K562 (cell line): ENCODE measurements around the gene ITGB5. TPM values are rescaled to one million over a fixed set of nuclear protein-coding genes. Genes with fewer than 3 reads are reported as not detected.

Experiments used
- ATAC-seq: fragments of 200-7000 bp; cut with Tn5 transposase; 3 replicates; pipeline ENCODE4 v1.9.1; 2020; ENCODE audit warnings: moderate library complexity
- BruUV-seq: library from RNA; stranded (reverse); fragments of 400-500 nt; replicated peaks from 2 replicates; lab custom pipeline; 2021; lab: Mats Ljungman, UMichigan
- CTCF ChIA-PET: fragments of 300-600 bp; formaldehyde crosslinking; extraction: SDS; loops from one replicate; lab custom pipeline; 2021; ENCODE audit warnings: low intra/inter-chr PET ratio; lab: Yijun Ruan, JAX
- POLR2A ChIA-PET: fragments of 300-600, 350-650 bp; sonication (Branson Sonifier 250); formaldehyde crosslinking; extraction: SDS; loops from one replicate; lab custom pipeline; 2021; ENCODE audit warnings: antibody characterized with exemption, inconsistent platforms; lab: Yijun Ruan, JAX
- DNase-seq, 4 experiments: peaks; one replicate each; pipeline versions ENCODE4 v3.0.0 to v3.0.0-alpha.2; 2011 to 2018; ENCODE audit warnings: low spot score in 3 of 4, mixed read lengths in 3 of 4; ENCODE audit errors: extremely low read depth in 1 of 4
- FAIRE-seq: peaks from 2 replicates; lab custom pipeline; 2011; peaks lifted over from hg19 to GRCh38; lab: Jason Lieb, UNC
- H2AFZ ChIP-seq: 2 replicates; pipeline ENCODE4 v1.6.0; 2011; ENCODE audit warnings: low read depth, low read length, control low read depth, inconsistent platforms
- H3K27ac ChIP-seq: fragments of 200-600 bp; 3 replicates; pipeline ENCODE4 v1.8.0; 2011; ENCODE audit warnings: low read depth, mild to moderate bottlenecking, control low read depth, inconsistent platforms, low read length, moderate library complexity, mixed read lengths; ENCODE audit errors: extremely low read depth
- H3K27me3 ChIP-seq, 2 experiments: fragments of 300-600 bp in 1 of 2; 2 replicates in 1 of 2; 3 replicates in 1 of 2; pipeline versions ENCODE4 v1.6.0 to v1.8.0; 2011; ENCODE audit warnings: inconsistent platforms in 2 of 2, low read length in 2 of 2, mild to moderate bottlenecking in 1 of 2, mixed read lengths in 1 of 2, moderate library complexity in 1 of 2; ENCODE audit not compliant: control insufficient read depth in 2 of 2, insufficient read depth in 2 of 2
- H3K36me3 ChIP-seq: fragments of 300-600 bp; 3 replicates; pipeline ENCODE4 v1.8.0; 2011; ENCODE audit warnings: mild to moderate bottlenecking, low read length, inconsistent platforms; ENCODE audit not compliant: control insufficient read depth, insufficient read depth
- H3K4me1 ChIP-seq, 2 experiments: fragments of 200-600 bp in 1 of 2; replicated peaks in 1 of 2; 2 replicates in 1 of 2; 3 replicates in 1 of 2; pipeline versions ENCODE4 v1.5.1 to v1.8.0; 2011; ENCODE audit warnings: inconsistent platforms in 2 of 2, low read length in 2 of 2, mild to moderate bottlenecking in 1 of 2, mixed read lengths in 1 of 2, moderate library complexity in 1 of 2; ENCODE audit not compliant: control insufficient read depth in 2 of 2, insufficient read depth in 2 of 2
- H3K4me2 ChIP-seq: 2 replicates; pipeline ENCODE4 v1.6.1; 2011; ENCODE audit warnings: low read length, control low read depth, inconsistent platforms, mixed read lengths; ENCODE audit not compliant: insufficient read depth
- H3K4me3 ChIP-seq: fragments of 200-600 bp; sonication (generic), shearing (Covaris generic); 2 replicates; pipeline ENCODE4 v1.5.1; 2016; ENCODE audit warnings: control low read depth, inconsistent platforms
- H3K79me2 ChIP-seq: fragments of 200-600 bp; 3 replicates; pipeline ENCODE4 v1.8.0; 2011; ENCODE audit warnings: low read length, inconsistent platforms; ENCODE audit not compliant: control insufficient read depth, insufficient read depth
- H3K9ac ChIP-seq, 2 experiments: 2 replicates each; pipeline versions ENCODE4 v1.6.0 to v1.6.1; 2011; ENCODE audit warnings: low read depth in 2 of 2, low read length in 2 of 2, control low read depth in 1 of 2, inconsistent platforms in 1 of 2, mild to moderate bottlenecking in 1 of 2, mixed read lengths in 1 of 2; ENCODE audit not compliant: insufficient read depth in 1 of 2
- H3K9me1 ChIP-seq: one replicate; pipeline ENCODE4 v1.6.0; 2011; ENCODE audit warnings: inconsistent platforms, mild to moderate bottlenecking, low read length, moderate library complexity; ENCODE audit not compliant: control insufficient read depth, insufficient read depth
- H3K9me3 ChIP-seq: replicated peaks from 2 replicates; pipeline ENCODE4 v1.5.1; 2011; ENCODE audit warnings: low read depth, low read length, inconsistent platforms; ENCODE audit not compliant: control insufficient read depth, insufficient read depth
- H4K20me1 ChIP-seq: replicated peaks from 2 replicates; pipeline ENCODE4 v1.6.1; 2011; ENCODE audit warnings: low read length, inconsistent platforms, mixed read lengths; ENCODE audit not compliant: control insufficient read depth, insufficient read depth
- CBX1 ChIP-seq: sonication (generic); IDR thresholded peaks from 2 replicates; pipeline ENCODE4 v1.6.1; 2016; ENCODE audit warnings: antibody characterized with exemption, low read depth, mild to moderate bottlenecking
- DPF2 ChIP-seq: fragments of 450-650 bp; IDR thresholded peaks from 2 replicates; pipeline ENCODE4 v1.6.1; 2016
- KLF6 ChIP-seq: fragments of 250-450 bp; sonication (Bioruptor Pico); IDR thresholded peaks from 2 replicates; pipeline ENCODE4 v1.4.0; 2020; ENCODE audit warnings: mild to moderate bottlenecking, moderate library complexity, borderline replicate concordance
- MBD2 ChIP-seq: sonication (generic); IDR thresholded peaks from 2 replicates; pipeline ENCODE4 v1.6.1; 2016; ENCODE audit warnings: low read depth, borderline replicate concordance
- OTX1 ChIP-seq: fragments of 450-650 bp; formaldehyde crosslinking; IDR thresholded peaks from 2 replicates; pipeline ENCODE4 v1.4.0; 2022; ENCODE audit warnings: mild to moderate bottlenecking
- RHOXF2B ChIP-seq: fragments of 250-450 bp; sonication (Bioruptor Pico); conservative IDR thresholded peaks from 2 replicates; pipeline ENCODE4 v1.5.1; 2021
- ZBTB2 ChIP-seq: fragments of 450-650 bp; IDR thresholded peaks from 2 replicates; pipeline ENCODE4 v1.6.1; 2016; ENCODE audit warnings: antibody characterized with exemption
- ZNF263 ChIP-seq: sonication (generic); formaldehyde crosslinking; IDR thresholded peaks from 2 replicates; pipeline ENCODE4 v1.8.0; 2022; ENCODE audit warnings: mild to moderate bottlenecking, missing genetic modification reagents, borderline replicate concordance
- ZNF586 ChIP-seq: fragments of 450-650 bp; formaldehyde crosslinking; conservative IDR thresholded peaks from 2 replicates; pipeline ENCODE4 v1.4.0; 2020; ENCODE audit warnings: mild to moderate bottlenecking, moderate library complexity
- WGBS: fragments of 100-300 bp; shearing (Covaris generic); methylation state at CpG from one replicate; pipeline ENCODE4 v1.1.6; 2016; ENCODE audit warnings: low coverage, mixed read lengths; ENCODE audit not compliant: insufficient coverage; ENCODE audit errors: missing lambda C conversion rate; 5-methylcytosine and 5-hydroxymethylcytosine counted together
- in situ Hi-C: fragments of 300-500 bp; cut with MboI; formaldehyde crosslinking; loops from 4 replicates; pipeline ENCODE4 v1.15.0; 2018; ENCODE audit warnings: inconsistent platforms, mixed read lengths
- intact Hi-C: fragments of 100-400 bp; cut with micrococcal nuclease; formaldehyde crosslinking; loops from 2 replicates; pipeline ENCODE4 v1.14.2; 2022
- polyA plus RNA-seq, 8 experiments: library from polyadenylated mRNA; depleted of rRNA in 4 of 8; stranded (reverse) in 5 of 8; unstranded in 3 of 8; fragments of >200 nt; fragmentation: Nextera tagmentation in 2 of 8; fragmentation: Illumina TruSeq in 1 of 8; extraction: Ambion mirVana in 2 of 8; extraction: Trizol in 1 of 8; gene quantifications; 2 replicates each; pipeline versions ENCODE4 v1.2.1 to v1.2.3, GENCODE V29; 2011 to 2014; ENCODE audit warnings: inconsistent platforms in 1 of 8, missing spikeins in 1 of 8
- total RNA-seq, 7 experiments: library from RNA; depleted of rRNA in 6 of 7; stranded (reverse); fragments of >200 nt in 6 of 7; fragmentation: Illumina TruSeq in 2 of 7; extraction: Trizol in 2 of 7; gene quantifications; 2 replicates each; pipeline versions ENCODE4 v1.2.1 to v1.2.3, GENCODE V29; 2011 to 2021; ENCODE audit warnings: low replicate concordance in 1 of 7

The ITGB5 gene
- total and polyA plus RNA-seq, 9 of the 15 experiments (the other 6 are each of a cell fraction or from before 2014, with no cell fraction given): 1.7 to 46.8 (median 9.9) TPM

- intact Hi-C loops (loop anchor here (10.0 kb wide), 2 partner anchors 218 to 398 kb away; no protein-coding TSS in a partner anchor), in situ Hi-C loops (loop anchor here (10.0 kb wide), 1 partner anchor 818 kb away; no protein-coding TSS in a partner anchor)
- H3K9me3 ChIP-seq: no peaks in the 10 kb centered on the region
- no peak for ATAC-seq
- no peaks in the 10 kb centered on the region; the same call in 2 of the 3 replicates for H3K36me3 ChIP-seq
- no peak overlapping the region for H3K9ac ChIP-seq
- no peak for FAIRE-seq
- no peaks in the 10 kb centered on the region for H3K9me1 ChIP-seq
- no peaks in the 10 kb centered on the region; a peak in 1 of 5 replicates for H3K27me3 ChIP-seq
- BruUV-seq: no TSS peak
- no peak overlapping the region for H2AFZ ChIP-seq
- no peak overlapping the region for H3K4me3 ChIP-seq
- H3K4me2 ChIP-seq: no peak overlapping the region
- DNase-seq: no peak
- no peak overlapping the region for H3K27ac ChIP-seq
- ChIA-PET CTCF (interaction anchor here (0.6 kb wide), 1 partner anchor 135 kb away, joined by 3 read pairs; no protein-coding TSS in a partner anchor), POLR2A (no interaction called here)
- no peaks in the 10 kb centered on the region; a peak in 1 of 5 replicates for H3K4me1 ChIP-seq
- H4K20me1 ChIP-seq: no peaks in the 10 kb centered on the region
- WGBS: 47% methylated on average over 14 of the region's 16 CpGs
- TF ChIP-seq ZNF586 (CRISPR knock-in tag): no peak
- no peak for TF ChIP-seq ZBTB2
- TF ChIP-seq OTX1 (CRISPR knock-in tag): no peak
- TF ChIP-seq ZNF263 (CRISPR knock-in tag): no peak
- no peak for TF ChIP-seq KLF6 (CRISPR knock-in tag)
- TF ChIP-seq RHOXF2B (CRISPR knock-in tag): no peak
- TF ChIP-seq MBD2: no peak
- TF ChIP-seq CBX1: no peak
- TF ChIP-seq DPF2: no peak
- no peaks in the 10 kb centered on the region for H3K79me2 ChIP-seq
These were observed 120.8 kb downstream of the ITGB5 start for GRCh38 chr3:124766113-124767095.
